Measurements from ENCODE around the gene FCRLB.

- TF ChIP-seq CTCF (IDR thresholded peaks at IDR 0.05) (no peak), POLR2AphosphoS5 (IDR thresholded peaks at IDR 0.05) (no peak), POLR2A (IDR thresholded peaks at IDR 0.05) (no peak)
Observed at GRCh38 chr1:161719325-161719611, 2.1 kb upstream of the FCRLB start.

Data from transverse colon (tissue), 4 donors.